Measurements from ENCODE around the gene EGFL7.
A peak's percentile ranks its signal among the peaks of the same experiment; 100 is the strongest.

EGFL7 gene

GRCh38 chr9:136662656-136663581 is at the start of gene EGFL7:
TSS of gene EGFL7 (plus strand) at chr9:136662916. CDS start at chr9:136668283, 5,367 bp downstream.
- DNase-seq: no peak

- no peak for DNase-seq
Measured at GRCh38 chr9:136613824-136614371, 48.8 kb upstream of the EGFL7 start.

- DNase-seq: no peak
Measured at GRCh38 chr9:136614372-136614922, 48.3 kb upstream of the EGFL7 start.

- DNase-seq: no peak
Measured at GRCh38 chr9:136614967-136615623, 47.6 kb upstream of the EGFL7 start.

GRCh38 chr9:136615631-136616306 is 46.9 kb upstream of the EGFL7 start:
- no peak for DNase-seq

- DNase-seq: no peak
Measured at GRCh38 chr9:136616307-136616635, 46.4 kb upstream of the EGFL7 start.

- DNase-seq: no peak
Measured at GRCh38 chr9:136616948-136617695, 45.6 kb upstream of the EGFL7 start.

- DNase-seq: no peak
Measured at GRCh38 chr9:136617746-136618579, 44.8 kb upstream of the EGFL7 start.

- DNase-seq: peak in 2 of 56 donors; percentile 14 to 18
Measured at GRCh38 chr9:136618580-136619547, 43.9 kb upstream of the EGFL7 start.

- DNase-seq: peak in 20 of 56 donors; percentile 9 to 58 (median 30)
Measured at GRCh38 chr9:136619742-136620440, 42.8 kb upstream of the EGFL7 start.

- no peak for DNase-seq
Measured at GRCh38 chr9:136620441-136621018, 42.2 kb upstream of the EGFL7 start.

GRCh38 chr9:136621019-136621733 is 41.5 kb upstream of the EGFL7 start:
- no peak for DNase-seq

- no peak for DNase-seq
Measured at GRCh38 chr9:136621734-136622093, 41.0 kb upstream of the EGFL7 start.

- DNase-seq: no peak
Measured at GRCh38 chr9:136622538-136622948, 40.2 kb upstream of the EGFL7 start.

GRCh38 chr9:136623016-136623841 is 39.5 kb upstream of the EGFL7 start:
- no peak for DNase-seq

GRCh38 chr9:136623842-136624183 is 38.9 kb upstream of the EGFL7 start:
- no peak for DNase-seq
